HepG2 (cell line): Measurements from ENCODE around the gene CPHXL. TPM values are rescaled to one million over a fixed set of nuclear protein-coding genes. Genes with fewer than 3 reads are reported as not detected.
A peak's percentile ranks its signal among the peaks of the same experiment; 100 is the strongest.

ENCODE experiments used
- ARID4A ChIP-seq: sonication (generic); formaldehyde crosslinking; IDR thresholded peaks from 2 replicates; pipeline ENCODE4 v1.5.0; 2020; ENCODE audit warnings: mild to moderate bottlenecking, missing genetic modification reagents, borderline replicate concordance
- DR1 ChIP-seq: sonication (generic); formaldehyde crosslinking; IDR thresholded peaks from 2 replicates; pipeline ENCODE4 v1.8.0; 2021; ENCODE audit warnings: mild to moderate bottlenecking, missing genetic modification reagents, inconsistent platforms
- ELF1 ChIP-seq: sonication (generic); formaldehyde crosslinking; IDR thresholded peaks from 2 replicates; pipeline ENCODE4 v1.4.0; 2020; ENCODE audit warnings: missing genetic modification reagents
- FOXA3 ChIP-seq: IDR thresholded peaks from 2 replicates; pipeline ENCODE4 v1.6.1; 2016; ENCODE audit warnings: missing genetic modification reagents, missing compliant biosample characterization
- GTF3A ChIP-seq: sonication (generic); formaldehyde crosslinking; conservative IDR thresholded peaks from 2 replicates; pipeline ENCODE4 v1.4.0; 2020; ENCODE audit warnings: mild to moderate bottlenecking, missing genetic modification reagents
- KAT8 ChIP-seq: IDR thresholded peaks from 2 replicates; pipeline ENCODE4 v1.6.1; 2016; ENCODE audit warnings: missing genetic modification reagents, missing compliant biosample characterization
- KDM1A ChIP-seq: IDR thresholded peaks from 2 replicates; pipeline ENCODE4 v1.6.1; 2016; ENCODE audit warnings: missing compliant biosample characterization
- KDM5B ChIP-seq: sonication (generic); formaldehyde crosslinking; IDR thresholded peaks from 2 replicates; pipeline ENCODE4 v1.4.0; 2020; ENCODE audit warnings: missing genetic modification reagents, mild to moderate bottlenecking, borderline replicate concordance
- MAFK ChIP-seq, 2 experiments: IDR thresholded peaks in 1 of 2; conservative IDR thresholded peaks in 1 of 2; 2 replicates each; pipeline ENCODE4 v1.6.1; 2011; ENCODE audit warnings: improper control_type of control experiment in 2 of 2, low read length in 2 of 2
- MAX ChIP-seq: IDR thresholded peaks from 2 replicates; pipeline ENCODE4 v1.6.1; 2012; ENCODE audit warnings: inconsistent platforms
- MBD4 ChIP-seq: IDR thresholded peaks from 2 replicates; pipeline ENCODE4 v1.6.1; 2012; ENCODE audit warnings: low read length, inconsistent platforms, borderline replicate concordance
- MNT ChIP-seq: fragments of 450-650 bp; IDR thresholded peaks from 2 replicates; pipeline ENCODE4 v1.6.1; 2016
- RXRA ChIP-seq: sonication (generic); formaldehyde crosslinking; IDR thresholded peaks from 2 replicates; pipeline ENCODE4 v1.5.1; 2020; ENCODE audit warnings: missing genetic modification reagents
- SAFB2 ChIP-seq: sonication (generic); formaldehyde crosslinking; IDR thresholded peaks from 2 replicates; pipeline ENCODE4 v1.5.1; 2020; ENCODE audit warnings: missing genetic modification reagents, low read depth, mild to moderate bottlenecking, borderline replicate concordance
- SATB2 ChIP-seq: sonication (generic); formaldehyde crosslinking; IDR thresholded peaks from 2 replicates; pipeline ENCODE4 v1.5.0; 2020; ENCODE audit warnings: missing genetic modification reagents
- SYNCRIP ChIP-seq: fragments of 200-400 bp; formaldehyde crosslinking; IDR thresholded peaks from 2 replicates; pipeline ENCODE4 v1.6.1; 2018; ENCODE audit warnings: mild to moderate bottlenecking, low read depth, low read length; ENCODE audit not compliant: insufficient read depth
- TBX3 ChIP-seq: fragments of 450-650 bp; IDR thresholded peaks from 2 replicates; pipeline ENCODE4 v1.6.1; 2017; ENCODE audit warnings: antibody characterized with exemption, mild to moderate bottlenecking, inconsistent platforms, borderline replicate concordance
- U2AF1 ChIP-seq: fragments of 200-400 bp; formaldehyde crosslinking; optimal IDR thresholded peaks from 2 replicates; pipeline ENCODE3; 2017; ENCODE audit warnings: mild to moderate bottlenecking, low read depth, low read length
- ZBTB8A ChIP-seq: sonication (generic); formaldehyde crosslinking; IDR thresholded peaks from 2 replicates; pipeline ENCODE4 v1.4.0; 2020; ENCODE audit warnings: mild to moderate bottlenecking, low read depth, missing genetic modification reagents, borderline replicate concordance
- ZKSCAN8 ChIP-seq: IDR thresholded peaks from 2 replicates; pipeline ENCODE4 v1.6.1; 2016; ENCODE audit warnings: borderline replicate concordance, missing genetic modification reagents, missing compliant biosample characterization
- ZNF549 ChIP-seq: sonication (generic); formaldehyde crosslinking; IDR thresholded peaks from 2 replicates; pipeline ENCODE4 v1.5.0; 2020; ENCODE audit warnings: missing genetic modification reagents
- ZNF782 ChIP-seq: sonication (generic); formaldehyde crosslinking; IDR thresholded peaks from 2 replicates; pipeline ENCODE4 v1.4.0; 2020; ENCODE audit warnings: missing genetic modification reagents, mild to moderate bottlenecking, borderline replicate concordance
- polyA plus RNA-seq, 8 experiments: library from polyadenylated mRNA; depleted of rRNA in 3 of 8; stranded (reverse) in 7 of 8; unstranded in 1 of 8; fragments of >200 nt; fragmentation: Illumina TruSeq in 4 of 8; extraction: Trizol in 4 of 8; gene quantifications; 2 replicates each; pipeline versions ENCODE4 v1.2.1 to v1.2.3, GENCODE V29; 2011 to 2016; ENCODE audit warnings: low read depth in 4 of 8, missing spikeins in 1 of 8, mixed read lengths in 1 of 8; ENCODE audit not compliant: insufficient read depth in 1 of 8
- total RNA-seq, 5 experiments: library from RNA; depleted of rRNA; stranded (reverse); fragments of >200 nt; fragmentation: Illumina TruSeq; extraction: Trizol; gene quantifications; 2 replicates each; pipeline ENCODE4 v1.2.3, GENCODE V29; 2016; ENCODE audit warnings: low read depth in 1 of 5
- TF ChIP-seq, protein P1 (sequence below): sonication (generic); formaldehyde crosslinking; conservative IDR thresholded peaks from 2 replicates; pipeline ENCODE4 v1.8.0; 2022; ENCODE audit warnings: low read depth, missing genetic modification reagents

Gene CPHXL
- total and polyA plus RNA-seq, 2 of the 13 experiments (the other 11 are each of a cell fraction or from before 2014, with no cell fraction given), result not detected

DNA sequence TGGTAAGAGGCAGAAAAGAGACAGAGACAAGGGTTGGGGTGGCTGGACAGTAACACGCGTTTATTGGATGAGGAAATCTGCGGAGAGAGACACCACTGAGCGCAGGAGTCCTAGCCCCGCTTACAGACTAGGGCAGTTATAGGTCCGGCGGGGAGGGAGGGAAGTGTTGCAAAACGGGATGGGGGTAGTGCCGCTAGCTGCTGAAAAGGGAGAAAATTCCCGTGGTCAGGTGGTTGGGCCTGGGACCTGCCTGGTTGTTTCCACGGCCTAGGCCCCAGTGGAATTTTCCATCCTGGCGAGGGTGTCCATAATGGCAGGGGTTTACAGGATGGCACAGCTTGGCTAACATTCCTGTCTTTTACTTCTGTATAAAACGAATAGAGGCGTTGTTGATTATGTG is 44.0 kb downstream of the CPHXL start (continued):
- TF ChIP-seq MAFK (conservative IDR thresholded peaks at IDR 0.05 in 1 of 2, IDR thresholded peaks at IDR 0.05 in 1 of 2; ENCODE audit: low read length in 2 of 2) (no peak), ZKSCAN8 (CRISPR knock-in tag) (no peak), MNT (no peak), MBD4 (no peak), RXRA (CRISPR knock-in tag) (no peak), ZNF782 (CRISPR knock-in tag) (0 out of 2 replicates have a peak, but pooled peaks have one; percentile 13), TBX3 (peak; percentile 42; the same call in 1 of the 2 replicates), SYNCRIP (no peak), GTF3A (CRISPR knock-in tag) (no peak), ELF1 (no peak), KAT8 (CRISPR knock-in tag) (no peak), KDM5B (CRISPR knock-in tag) (no peak), ZNF549 (CRISPR knock-in tag) (no peak), U2AF1 (no peak), MAX (peak; percentile 46), DR1 (CRISPR knock-in tag) (no peak), FOXA3 (CRISPR knock-in tag) (no peak), SATB2 (CRISPR knock-in tag) (no peak), ARID4A (CRISPR knock-in tag) (no peak), ZBTB8A (CRISPR knock-in tag) (no peak), KDM1A (CRISPR knock-in tag) (no peak), SAFB2 (CRISPR knock-in tag) (no peak)
- TF ChIP-seq, protein P1, sequence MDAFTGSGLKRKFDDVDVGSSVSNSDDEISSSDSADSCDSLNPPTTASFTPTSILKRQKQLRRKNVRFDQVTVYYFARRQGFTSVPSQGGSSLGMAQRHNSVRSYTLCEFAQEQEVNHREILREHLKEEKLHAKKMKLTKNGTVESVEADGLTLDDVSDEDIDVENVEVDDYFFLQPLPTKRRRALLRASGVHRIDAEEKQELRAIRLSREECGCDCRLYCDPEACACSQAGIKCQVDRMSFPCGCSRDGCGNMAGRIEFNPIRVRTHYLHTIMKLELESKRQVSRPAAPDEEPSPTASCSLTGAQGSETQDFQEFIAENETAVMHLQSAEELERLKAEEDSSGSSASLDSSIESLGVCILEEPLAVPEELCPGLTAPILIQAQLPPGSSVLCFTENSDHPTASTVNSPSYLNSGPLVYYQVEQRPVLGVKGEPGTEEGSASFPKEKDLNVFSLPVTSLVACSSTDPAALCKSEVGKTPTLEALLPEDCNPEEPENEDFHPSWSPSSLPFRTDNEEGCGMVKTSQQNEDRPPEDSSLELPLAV, result no peak
